B cell (primary cell): ENCODE results near the gene MS4A13. TPM values are rescaled to one million over a fixed set of nuclear protein-coding genes. Genes with fewer than 3 reads are reported as not detected.

Experiments
- ATAC-seq: fragments of 200-7000 bp; cut with Tn5 transposase; one replicate; pipeline ENCODE4 v1.10.0; 2021; ENCODE audit warnings: low read depth, mild to moderate bottlenecking, moderate number of reproducible peaks, moderate library complexity
- CTCF ChIA-PET: fragments of 350-600 bp; sonication (Branson Sonifier 250); formaldehyde crosslinking; loops from one replicate; lab custom pipeline; 2021; ENCODE audit warnings: antibody characterized with exemption, inconsistent platforms; lab: Charles Lee
- POLR2A ChIA-PET: fragments of 350-600 bp; sonication (Branson Sonifier 250); formaldehyde crosslinking; loops from one replicate; lab custom pipeline; 2021; ENCODE audit warnings: antibody characterized with exemption; lab: Charles Lee
- DNase-seq: peaks from one replicate; pipeline ENCODE4 v3.0.0; 2013
- H2AFZ ChIP-seq: 2 replicates; pipeline ENCODE4 v1.6.1; 2012; ENCODE audit warnings: mild to moderate bottlenecking, low read depth, low read length; ENCODE audit not compliant: insufficient read depth, poor library complexity, severe bottlenecking
- H3K27ac ChIP-seq, 2 donors: 1 replicate in 1 of 2; 2 replicates in 1 of 2; pipeline ENCODE4 v1.5.1; 2012 to 2013; ENCODE audit warnings: low read length in 2 of 2, mild to moderate bottlenecking in 2 of 2, moderate library complexity in 1 of 2
- H3K27me3 ChIP-seq, 4 experiments: fragments of 200-600 bp in 1 of 4; sonication (generic) in 1 of 4; replicated peaks in 1 of 4; 1 replicate in 2 of 4; 2 replicates in 2 of 4; pipeline versions ENCODE4 v1.6.1 to v1.7.0; 2013 to 2016; ENCODE audit warnings: low read length in 3 of 4, mild to moderate bottlenecking in 2 of 4, mixed read lengths in 1 of 4, moderate library complexity in 1 of 4; ENCODE audit not compliant: insufficient read depth in 4 of 4, control insufficient read depth in 3 of 4; ENCODE audit errors: control extremely low read depth in 1 of 4
- H3K36me3 ChIP-seq, 2 experiments: replicated peaks in 1 of 2; 1 replicate in 1 of 2; 2 replicates in 1 of 2; pipeline versions ENCODE4 v1.6.1 to v1.7.1; 2013; ENCODE audit warnings: low read length in 1 of 2; ENCODE audit not compliant: insufficient read depth in 2 of 2, control insufficient read depth in 1 of 2; ENCODE audit errors: control extremely low read depth in 1 of 2, extremely low read depth in 1 of 2
- H3K4me1 ChIP-seq, 2 donors: fragments of 200-600 bp in 1 of 2; sonication (generic) in 1 of 2; 1 replicate in 1 of 2; 2 replicates in 1 of 2; pipeline versions ENCODE4 v1.5.1 to v1.6.1; 2013 to 2017; ENCODE audit warnings: low read length in 2 of 2; ENCODE audit not compliant: control insufficient read depth in 2 of 2, insufficient read depth in 2 of 2
- H3K4me2 ChIP-seq: replicated peaks from 2 replicates; pipeline ENCODE3; 2012; ENCODE audit warnings: mild to moderate bottlenecking, low read depth, low read length; ENCODE audit not compliant: poor library complexity, severe bottlenecking
- H3K4me3 ChIP-seq, 5 experiments: fragments of 200-600 bp in 1 of 5; sonication (generic) in 1 of 5; 1 replicate in 3 of 5; 2 replicates in 2 of 5; pipeline versions ENCODE4 v1.5.1 to v1.7.0; 2011 to 2016; ENCODE audit warnings: low read length in 4 of 5, mild to moderate bottlenecking in 4 of 5, low read depth in 2 of 5, control low read depth in 1 of 5, moderate library complexity in 1 of 5; ENCODE audit not compliant: insufficient read depth in 1 of 5; ENCODE audit errors: control extremely low read depth in 1 of 5, extremely low read depth in 1 of 5
- H3K79me2 ChIP-seq: fragments of 200-600 bp; sonication (generic); one replicate; pipeline ENCODE4 v1.6.0; 2016; ENCODE audit warnings: low read length; ENCODE audit not compliant: control insufficient read depth, insufficient read depth
- H3K9ac ChIP-seq: fragments of 200-600 bp; sonication (generic); 2 replicates; pipeline ENCODE4 v1.6.1; 2017; ENCODE audit warnings: mild to moderate bottlenecking, low read length, moderate library complexity
- H3K9me3 ChIP-seq, 3 donors: one replicate each; pipeline versions ENCODE4 v1.6.1 to v1.7.1; 2013; ENCODE audit warnings: low read length in 2 of 3; ENCODE audit not compliant: control insufficient read depth in 2 of 3, insufficient read depth in 1 of 3; ENCODE audit errors: control extremely low read depth in 1 of 3
- H4K20me1 ChIP-seq: 2 replicates; pipeline ENCODE4 v1.6.0; 2012; ENCODE audit warnings: mild to moderate bottlenecking, low read length; ENCODE audit not compliant: insufficient read depth, control insufficient read depth, poor library complexity, severe bottlenecking
- H3K27ac Mint-ChIP-seq: one replicate; pipeline ENCODE4 v1.8.0; 2021; ENCODE audit warnings: mixed read lengths
- H3K27me3 Mint-ChIP-seq: one replicate; pipeline ENCODE4 v1.8.0; 2021; ENCODE audit warnings: mixed read lengths
- H3K4me1 Mint-ChIP-seq: one replicate; pipeline ENCODE4 v1.8.0; 2021; ENCODE audit warnings: mixed read lengths
- H3K4me3 Mint-ChIP-seq: one replicate; pipeline ENCODE4 v1.8.0; 2021; ENCODE audit warnings: mixed read lengths
- H3K9me3 Mint-ChIP-seq: one replicate; pipeline ENCODE4 v1.8.0; 2022; ENCODE audit warnings: mixed read lengths; ENCODE audit not compliant: insufficient read depth
- EZH2 ChIP-seq: IDR thresholded peaks from 2 replicates; pipeline ENCODE4 v1.6.1; 2012; ENCODE audit warnings: borderline replicate concordance, low read depth, mild to moderate bottlenecking, moderate library complexity, low read length; ENCODE audit not compliant: insufficient read depth, poor library complexity, severe bottlenecking
- WGBS: methylation state at CpG from one replicate; pipeline ENCODE4 v1.1.5; 2013; ENCODE audit warnings: missing lambda C conversion rate; ENCODE audit not compliant: insufficient coverage; 5-methylcytosine and 5-hydroxymethylcytosine counted together
- intact Hi-C: fragments of 100-400 bp; cut with micrococcal nuclease; formaldehyde crosslinking; loops from one replicate; pipeline ENCODE4 v1.10.0; 2022
- polyA plus RNA-seq: library from polyadenylated mRNA; depleted of rRNA; stranded (reverse); fragments of >200 nt; gene quantifications from 2 replicates; pipeline ENCODE4 v1.2.3, GENCODE V29; 2012
- total RNA-seq, 2 donors: library from RNA; stranded (reverse); fragments of 120-200 nt in 1 of 2; gene quantifications; 1 replicate in 1 of 2; 2 replicates in 1 of 2; pipeline versions ENCODE4 v1.2.3 to v1.2.4, GENCODE V29; 2013 to 2022
- TF ChIP-seq, protein P1 (sequence below): fragments of 200-600 bp; IDR thresholded peaks from one replicate; pipeline ENCODE4 v1.8.0; 2022; ENCODE audit warnings: antibody characterized with exemption, mild to moderate bottlenecking

The MS4A13 gene
- total and polyA plus RNA-seq, 2 donors (not counting 1 experiment from before 2014, with no cell fraction given): not detected

DNA sequence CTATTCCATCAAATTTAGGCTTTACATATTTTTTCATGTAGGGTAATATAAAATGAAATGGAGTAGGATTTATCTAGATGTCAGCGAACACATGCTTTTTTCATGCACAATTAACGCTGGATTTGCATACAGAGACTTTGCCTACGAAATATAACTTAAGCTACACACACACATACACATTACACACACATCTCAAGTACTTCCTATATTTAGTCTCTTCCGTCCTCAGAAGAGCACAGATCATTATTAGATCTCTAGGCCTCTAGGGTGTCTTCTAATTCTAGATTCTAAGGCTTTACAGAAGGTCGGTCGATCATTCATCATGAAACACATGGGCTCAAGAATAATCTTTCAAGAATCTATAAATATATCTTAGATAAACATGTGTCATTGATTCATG, 3.8 kb upstream of the MS4A13 start:
- Histone ChIP-seq H3K4me1 (peaks cover 8 to 12% of the 10 kb centered on the region in 2 donors), H3K27me3 (no peaks in the 10 kb centered on the region), H3K79me2 (no peaks in the 10 kb centered on the region), H2AFZ (no peak overlapping the region), H4K20me1 (no peaks in the 10 kb centered on the region), H3K9ac (no peak overlapping the region), H3K4me2 (peak overlapping the region; percentile 14), H3K4me3 (peak overlapping the region in 1 of 5 experiments; percentile 4), H3K36me3 (no peaks in the 10 kb centered on the region), H3K9me3 (peaks cover 0 to 5% (median 0%) of the 10 kb centered on the region in 3 donors), H3K27ac (no peak overlapping the region)
- POLR2A ChIA-PET: no interaction called here
- peaks cover 16% of the 10 kb centered on the region for H3K27me3 Mint-ChIP-seq
- DNase-seq (peak; percentile 41), ATAC-seq (no peak)
- CTCF ChIA-PET: interaction anchor here (2.3 kb wide), 1 partner anchor 10 kb away, joined by 9 read pairs; no protein-coding TSS in a partner anchor
- WGBS: 26% methylated on average over 3 of the region's 6 CpGs
- intact Hi-C loops: no loop called here
- TF ChIP-seq, protein P1, sequence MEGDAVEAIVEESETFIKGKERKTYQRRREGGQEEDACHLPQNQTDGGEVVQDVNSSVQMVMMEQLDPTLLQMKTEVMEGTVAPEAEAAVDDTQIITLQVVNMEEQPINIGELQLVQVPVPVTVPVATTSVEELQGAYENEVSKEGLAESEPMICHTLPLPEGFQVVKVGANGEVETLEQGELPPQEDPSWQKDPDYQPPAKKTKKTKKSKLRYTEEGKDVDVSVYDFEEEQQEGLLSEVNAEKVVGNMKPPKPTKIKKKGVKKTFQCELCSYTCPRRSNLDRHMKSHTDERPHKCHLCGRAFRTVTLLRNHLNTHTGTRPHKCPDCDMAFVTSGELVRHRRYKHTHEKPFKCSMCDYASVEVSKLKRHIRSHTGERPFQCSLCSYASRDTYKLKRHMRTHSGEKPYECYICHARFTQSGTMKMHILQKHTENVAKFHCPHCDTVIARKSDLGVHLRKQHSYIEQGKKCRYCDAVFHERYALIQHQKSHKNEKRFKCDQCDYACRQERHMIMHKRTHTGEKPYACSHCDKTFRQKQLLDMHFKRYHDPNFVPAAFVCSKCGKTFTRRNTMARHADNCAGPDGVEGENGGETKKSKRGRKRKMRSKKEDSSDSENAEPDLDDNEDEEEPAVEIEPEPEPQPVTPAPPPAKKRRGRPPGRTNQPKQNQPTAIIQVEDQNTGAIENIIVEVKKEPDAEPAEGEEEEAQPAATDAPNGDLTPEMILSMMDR: no peak
- TF ChIP-seq EZH2: no peak
- no peaks in the 10 kb centered on the region for H3K9me3 Mint-ChIP-seq
- peaks cover 11% of the 10 kb centered on the region for H3K4me1 Mint-ChIP-seq
- H3K27ac Mint-ChIP-seq: no peak overlapping the region
- H3K4me3 Mint-ChIP-seq: no peak overlapping the region

DNA sequence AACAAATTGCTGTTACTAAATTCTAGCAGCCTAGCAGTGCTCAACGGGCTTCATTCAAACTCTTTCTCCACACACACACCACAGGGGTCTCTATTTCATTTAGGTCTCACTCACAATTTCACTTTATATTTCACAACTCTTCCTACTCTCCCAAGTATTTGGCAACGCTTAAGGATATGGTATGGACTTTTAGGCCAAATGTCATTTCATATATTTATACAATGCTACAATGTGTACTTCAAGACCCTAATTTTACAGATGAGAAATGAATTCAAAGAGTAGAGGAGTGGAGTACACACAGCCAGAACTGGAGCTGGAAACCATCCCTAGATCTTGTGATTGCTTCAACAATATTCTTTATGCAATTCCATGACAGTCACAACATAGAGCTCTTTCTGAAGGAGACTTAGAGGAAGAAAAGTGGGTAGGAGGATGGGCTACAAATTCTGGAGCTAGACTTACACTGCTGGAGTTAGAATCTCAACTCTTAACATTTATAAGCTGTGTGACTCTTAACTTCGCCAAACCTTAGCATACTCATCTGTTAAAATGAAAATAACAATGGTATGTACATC, 2.5 kb upstream of the MS4A13 start:
- Mint-ChIP-seq H3K27ac (no peak overlapping the region), H3K4me1 (peaks cover 11% of the 10 kb centered on the region), H3K4me3 (no peak overlapping the region), H3K9me3 (no peaks in the 10 kb centered on the region), H3K27me3 (peaks cover 8% of the 10 kb centered on the region)
- peaks cover 8 to 12% of the 10 kb centered on the region in 2 donors for H3K4me1 ChIP-seq
- no peaks in the 10 kb centered on the region for H4K20me1 ChIP-seq
- H3K4me2 ChIP-seq: no peak overlapping the region
- intact Hi-C loops: no loop called here
- H3K36me3 ChIP-seq: no peaks in the 10 kb centered on the region
- H3K79me2 ChIP-seq: no peaks in the 10 kb centered on the region
- H3K27me3 ChIP-seq: no peaks in the 10 kb centered on the region
- no peak overlapping the region for H3K4me3 ChIP-seq
- WGBS: 50% methylated on average over 1 of the region's 3 CpGs
- DNase-seq (no peak), ATAC-seq (no peak)
- no peak overlapping the region for H3K9ac ChIP-seq
- H2AFZ ChIP-seq: no peak overlapping the region
- POLR2A ChIA-PET: interaction anchor here (0.6 kb wide), 1 partner anchor 178 kb away, joined by 3 read pairs; no protein-coding TSS in a partner anchor
- H3K9me3 ChIP-seq: peaks cover 0 to 5% (median 0%) of the 10 kb centered on the region in 3 donors
- CTCF ChIA-PET: interaction anchor here (0.7 to 2.3 kb wide), 3 partner anchors 11 to 97 kb away, joined by 3 to 9 read pairs (median 3); no protein-coding TSS in a partner anchor
- no peak for TF ChIP-seq EZH2
- TF ChIP-seq, protein P1: no peak
- H3K27ac ChIP-seq: no peak overlapping the region
